Stimulated activated memory B cell treated with anti-CD40 and anti-IgM and Interleukin-4, amounts not matched to agents 10 μg/mL and 1 μg/mL and 100 μg/mL, for 72 hours (primary cell): ENCODE measurements around the gene RNF34.
"Not testable (repeated sequence)": the region's sequence is repeated elsewhere in the genome, so short reads cannot be mapped to it uniquely, and the experiment has no call there.

ENCODE experiments used
- ATAC-seq: fragments of 150-1000 bp; cut with Tn5 transposase; 2 replicates; pipeline ENCODE4 v1.10.0; 2021
- H3K27ac Mint-ChIP-seq: one replicate; pipeline ENCODE4 v1.8.0; 2022; ENCODE audit warnings: mild to moderate bottlenecking, mixed read lengths
- H3K27me3 Mint-ChIP-seq: one replicate; pipeline ENCODE4 v1.8.0; 2022; ENCODE audit warnings: mixed read lengths
- H3K36me3 Mint-ChIP-seq: one replicate; pipeline ENCODE4 v1.8.0; 2022; ENCODE audit warnings: mixed read lengths
- H3K4me1 Mint-ChIP-seq: one replicate; pipeline ENCODE4 v1.8.0; 2022; ENCODE audit warnings: mixed read lengths
- H3K4me3 Mint-ChIP-seq: one replicate; pipeline ENCODE4 v1.8.0; 2022; ENCODE audit warnings: mild to moderate bottlenecking, moderate library complexity, mixed read lengths
- H3K9me3 Mint-ChIP-seq: one replicate; pipeline ENCODE4 v1.8.0; 2022; ENCODE audit warnings: mixed read lengths

The RNF34 gene

GRCh38 chr12:121376754-121377697, 22.9 kb upstream of the RNF34 start:
- Mint-ChIP-seq H3K27ac (no peak overlapping the region), H3K9me3 (peaks cover 3% of the 10 kb centered on the region), H3K27me3 (no peaks in the 10 kb centered on the region), H3K4me3 (no peak overlapping the region), H3K36me3 (no peaks in the 10 kb centered on the region), H3K4me1 (no peaks in the 10 kb centered on the region)
- ATAC-seq: no peak

DNA sequence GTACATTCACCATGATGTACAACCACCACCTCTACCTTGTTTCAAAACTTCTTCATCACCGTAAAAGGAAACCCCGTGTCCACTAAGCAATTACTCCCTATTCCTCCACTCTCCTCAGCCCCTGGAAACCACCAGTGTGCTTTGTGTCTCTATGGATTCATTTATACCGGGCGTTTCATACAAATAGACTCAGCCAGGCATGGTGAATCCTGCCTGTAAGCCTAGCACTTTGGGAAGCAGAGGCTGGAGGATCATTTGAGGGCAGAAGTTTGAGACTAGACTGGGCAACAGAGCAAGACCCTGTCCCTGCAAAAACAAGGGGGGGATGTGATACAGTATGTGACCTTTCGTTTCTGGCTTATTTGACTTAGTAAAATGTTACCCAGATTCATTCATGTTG, 21.2 kb upstream of the RNF34 start:
- ATAC-seq: no peak
- Mint-ChIP-seq H3K9me3 (peaks cover 3% of the 10 kb centered on the region), H3K4me1 (no peaks in the 10 kb centered on the region), H3K4me3 (no peak overlapping the region), H3K36me3 (no peaks in the 10 kb centered on the region), H3K27ac (no peak overlapping the region), H3K27me3 (no peaks in the 10 kb centered on the region)

GRCh38 chr12:121379945-121380344, 20.0 kb upstream of the RNF34 start:
- no peak overlapping the region for H3K4me3 Mint-ChIP-seq
- H3K9me3 Mint-ChIP-seq: peaks cover 3% of the 10 kb centered on the region
- H3K27ac Mint-ChIP-seq: no peak overlapping the region
- ATAC-seq: no peak
- no peaks in the 10 kb centered on the region for H3K36me3 Mint-ChIP-seq
- H3K4me1 Mint-ChIP-seq: no peaks in the 10 kb centered on the region
- H3K27me3 Mint-ChIP-seq: no peaks in the 10 kb centered on the region

DNA sequence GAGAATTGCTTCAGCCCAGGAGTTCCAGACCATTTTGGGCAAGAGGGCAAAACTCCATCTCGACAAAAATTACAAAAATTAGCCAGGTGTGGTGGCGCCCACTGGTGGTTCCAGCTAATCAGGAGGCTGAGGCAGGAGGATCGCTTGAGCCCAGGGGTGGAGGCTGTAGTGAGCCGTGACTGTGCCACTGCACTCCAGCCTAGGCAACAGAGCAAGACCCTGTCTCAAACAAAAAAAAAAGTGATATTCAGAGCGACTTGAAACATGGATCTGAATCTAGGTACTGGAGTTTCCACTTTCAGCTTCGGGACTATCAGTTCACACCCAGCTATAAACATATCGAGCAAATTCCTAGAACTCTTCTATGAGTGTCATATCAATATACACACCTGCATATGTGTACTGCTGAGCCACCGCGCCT, 16.3 kb upstream of the RNF34 start:
- Mint-ChIP-seq H3K4me1 (no peaks in the 10 kb centered on the region), H3K9me3 (no peaks in the 10 kb centered on the region), H3K27ac (no peak overlapping the region), H3K4me3 (no peak overlapping the region), H3K36me3 (no peaks in the 10 kb centered on the region), H3K27me3 (no peaks in the 10 kb centered on the region)
- no peak for ATAC-seq

GRCh38 chr12:121384891-121385290, 15.0 kb upstream of the RNF34 start:
- ATAC-seq, H3K27ac Mint-ChIP-seq, H3K4me1 Mint-ChIP-seq: not testable (repeated sequence)

DNA sequence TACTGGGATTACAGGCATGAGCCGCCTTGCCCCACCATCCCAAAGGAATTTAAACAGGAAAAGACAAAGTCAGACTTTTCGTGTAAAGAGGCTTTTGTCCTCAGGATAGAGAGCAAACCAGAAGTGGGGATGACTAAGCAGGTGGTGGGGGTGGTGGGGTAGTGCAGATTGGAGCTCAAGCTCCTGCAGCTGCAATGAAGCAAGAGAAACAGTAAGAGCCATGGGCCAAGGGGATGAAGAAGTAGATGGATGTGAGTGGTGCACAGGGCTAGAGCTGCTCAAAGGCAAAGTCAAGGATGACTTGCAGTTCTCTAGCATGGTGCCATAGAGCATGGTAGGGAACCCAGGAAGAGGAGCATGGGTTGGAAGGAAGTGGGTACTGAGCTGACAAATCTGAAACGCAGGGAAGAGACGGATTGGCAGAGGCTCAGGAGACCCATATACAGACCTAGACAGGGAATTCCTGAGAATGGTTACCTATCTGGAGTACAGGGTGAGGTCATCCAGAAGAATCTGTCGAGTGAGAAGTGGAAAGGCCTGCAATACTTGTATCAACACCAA, 11.4 kb upstream of the RNF34 start:
- no peaks in the 10 kb centered on the region for H3K9me3 Mint-ChIP-seq
- no peak overlapping the region for H3K27ac Mint-ChIP-seq
- H3K4me3 Mint-ChIP-seq: no peak overlapping the region
- peak; percentile 24 for ATAC-seq
- no peaks in the 10 kb centered on the region for H3K27me3 Mint-ChIP-seq
- no peaks in the 10 kb centered on the region for H3K36me3 Mint-ChIP-seq
- H3K4me1 Mint-ChIP-seq: peaks cover 10% of the 10 kb centered on the region

More at GRCh38 chr12:121384891-121385290, 15.0 kb upstream of the RNF34 start:
- H3K36me3 Mint-ChIP-seq, H3K9me3 Mint-ChIP-seq, H3K4me3 Mint-ChIP-seq, H3K27me3 Mint-ChIP-seq: not testable (repeated sequence)

DNA sequence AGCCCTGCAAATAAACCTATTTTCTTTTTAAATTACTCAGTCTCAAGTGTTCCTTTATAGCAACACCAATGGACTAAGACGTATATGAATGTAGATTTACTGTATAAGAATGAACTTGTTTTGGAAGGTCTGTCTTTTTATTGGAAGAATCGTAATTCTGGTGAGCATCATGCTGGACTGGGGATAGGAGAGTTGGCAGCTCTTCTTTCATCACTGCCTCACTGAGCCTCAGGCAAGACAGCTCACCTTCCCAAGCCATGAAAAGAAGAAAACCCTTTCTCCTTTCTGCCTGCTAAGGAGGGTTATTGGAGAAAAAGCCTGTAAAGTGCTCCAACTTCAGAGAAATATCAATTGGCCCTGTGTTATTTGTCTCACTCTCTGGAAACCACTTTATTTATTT, 9.1 kb upstream of the RNF34 start:
- Mint-ChIP-seq H3K9me3 (no peaks in the 10 kb centered on the region), H3K36me3 (no peaks in the 10 kb centered on the region), H3K4me3 (no peak overlapping the region), H3K27ac (no peak overlapping the region), H3K27me3 (no peaks in the 10 kb centered on the region), H3K4me1 (peaks cover 10% of the 10 kb centered on the region)
- ATAC-seq: no peak

DNA sequence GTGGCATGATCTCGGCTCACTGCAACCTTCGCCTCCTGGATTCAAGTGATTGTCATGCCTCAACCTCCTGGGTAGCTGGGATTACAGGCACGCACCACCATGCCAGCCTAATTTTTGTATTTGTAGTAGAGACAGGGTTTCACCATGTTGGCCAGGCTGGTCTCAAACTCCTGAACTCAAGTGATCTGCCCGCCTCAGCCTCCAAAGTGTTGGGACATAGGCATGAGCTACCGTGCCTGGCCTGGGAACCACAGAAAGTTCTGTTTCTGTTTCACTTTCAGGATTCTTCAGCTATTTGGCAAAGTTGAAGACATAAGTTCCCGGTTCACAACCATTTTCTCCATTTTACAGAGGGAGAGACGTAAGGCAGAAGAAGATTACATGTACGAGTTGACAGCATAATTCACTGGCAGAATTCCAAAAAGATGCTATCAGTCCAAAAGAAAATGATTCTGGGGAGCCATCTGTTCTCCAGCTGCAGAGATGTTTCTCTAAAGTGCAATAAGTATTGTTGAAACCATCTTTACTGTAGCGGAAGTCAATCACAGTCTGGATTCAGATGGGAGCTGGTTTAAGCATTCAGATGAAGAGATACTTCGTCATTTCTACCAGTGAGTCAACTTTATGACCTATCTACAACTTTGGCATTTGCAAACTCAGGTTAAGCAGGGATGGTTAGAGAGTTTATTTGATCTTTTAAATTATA, 8.1 kb upstream of the RNF34 start:
- H3K27me3 Mint-ChIP-seq: no peaks in the 10 kb centered on the region
- no peaks in the 10 kb centered on the region for H3K9me3 Mint-ChIP-seq
- H3K27ac Mint-ChIP-seq: peak overlapping the region; percentile 69
- ATAC-seq: peak; percentile 64
- no peaks in the 10 kb centered on the region for H3K36me3 Mint-ChIP-seq
- peak overlapping the region; percentile 38 for H3K4me3 Mint-ChIP-seq
- H3K4me1 Mint-ChIP-seq: peaks cover 10% of the 10 kb centered on the region

DNA sequence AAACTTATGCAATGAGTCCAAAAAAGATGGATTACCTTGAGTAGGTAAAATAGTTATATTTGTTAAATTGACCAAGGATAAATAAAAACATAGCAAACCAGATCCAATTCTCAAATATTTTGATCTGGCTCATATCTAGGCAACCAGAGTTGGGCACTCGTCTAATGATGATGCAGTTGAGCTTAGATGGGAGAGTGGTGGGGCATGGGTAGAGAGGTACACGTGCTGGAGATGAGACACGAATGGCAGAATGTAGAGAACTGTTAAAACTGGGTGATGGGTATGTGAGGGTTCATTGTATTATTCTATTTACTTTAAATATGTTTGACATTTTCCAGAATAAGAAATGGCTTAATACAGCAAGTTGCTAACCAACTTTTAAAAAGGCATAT, 7.6 kb upstream of the RNF34 start:
- Mint-ChIP-seq H3K9me3 (no peaks in the 10 kb centered on the region), H3K27ac (peak overlapping the region; percentile 69), H3K36me3 (no peaks in the 10 kb centered on the region), H3K27me3 (no peaks in the 10 kb centered on the region), H3K4me3 (no peak overlapping the region), H3K4me1 (peaks cover 10% of the 10 kb centered on the region)
- no peak for ATAC-seq

DNA sequence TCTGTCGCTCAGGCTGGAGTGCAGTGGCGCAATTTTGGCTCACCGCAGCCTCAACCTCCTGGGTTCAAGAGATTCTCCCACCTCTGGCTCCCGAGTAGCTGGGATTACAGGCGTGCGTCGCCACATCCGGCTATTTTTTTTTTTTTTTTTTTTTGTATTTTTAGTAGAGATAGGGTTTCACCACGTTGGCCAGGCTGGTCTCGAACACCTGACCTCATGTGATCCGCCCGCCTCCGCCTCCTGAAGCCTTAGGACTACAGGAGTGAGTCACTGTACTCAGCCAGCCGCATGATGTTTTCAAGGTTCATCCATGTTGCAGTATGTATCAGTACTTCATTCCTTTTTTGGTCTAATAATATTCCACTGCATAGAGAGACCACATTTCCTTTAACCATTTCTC, 2.4 kb upstream of the RNF34 start:
- H3K9me3 Mint-ChIP-seq: no peaks in the 10 kb centered on the region
- ATAC-seq: no peak
- H3K4me1 Mint-ChIP-seq: peaks cover 20% of the 10 kb centered on the region
- H3K36me3 Mint-ChIP-seq: no peaks in the 10 kb centered on the region
- H3K27me3 Mint-ChIP-seq: no peaks in the 10 kb centered on the region
- no peak overlapping the region for H3K4me3 Mint-ChIP-seq
- H3K27ac Mint-ChIP-seq: no peak overlapping the region

DNA sequence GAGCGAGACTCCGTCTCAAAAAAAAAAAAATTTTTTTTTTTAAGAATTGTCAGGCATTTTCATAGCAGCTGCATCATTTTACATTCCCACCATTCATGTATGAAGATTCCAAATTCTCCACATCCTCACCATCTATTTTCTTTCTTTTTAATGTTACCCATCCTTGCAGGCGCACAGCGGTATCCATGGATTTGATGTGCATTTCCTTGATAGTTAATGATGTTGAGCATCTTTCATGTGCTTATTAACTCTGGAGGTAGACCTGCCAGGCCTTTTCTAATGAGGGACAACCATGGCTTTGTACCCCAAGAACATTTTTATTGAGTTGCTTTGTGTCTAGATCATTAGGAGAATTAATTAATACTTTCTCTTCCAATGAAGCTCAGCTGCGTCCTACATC, 1.6 kb upstream of the RNF34 start:
- no peaks in the 10 kb centered on the region for H3K36me3 Mint-ChIP-seq
- no peaks in the 10 kb centered on the region for H3K27me3 Mint-ChIP-seq
- ATAC-seq: no peak
- H3K27ac Mint-ChIP-seq: no peak overlapping the region
- H3K4me1 Mint-ChIP-seq: peaks cover 25% of the 10 kb centered on the region
- no peaks in the 10 kb centered on the region for H3K9me3 Mint-ChIP-seq
- peak overlapping the region; percentile 87 for H3K4me3 Mint-ChIP-seq

GRCh38 chr12:121400332-121401139, 618 bp downstream of the RNF34 start:
- peak; percentile 67 for ATAC-seq
- peaks cover 36% of the 10 kb centered on the region for H3K4me1 Mint-ChIP-seq
- no peaks in the 10 kb centered on the region for H3K27me3 Mint-ChIP-seq
- peak overlapping the region; percentile 87 for H3K4me3 Mint-ChIP-seq
- no peaks in the 10 kb centered on the region for H3K36me3 Mint-ChIP-seq
- H3K27ac Mint-ChIP-seq: peak overlapping the region; percentile 88
- H3K9me3 Mint-ChIP-seq: no peaks in the 10 kb centered on the region

DNA sequence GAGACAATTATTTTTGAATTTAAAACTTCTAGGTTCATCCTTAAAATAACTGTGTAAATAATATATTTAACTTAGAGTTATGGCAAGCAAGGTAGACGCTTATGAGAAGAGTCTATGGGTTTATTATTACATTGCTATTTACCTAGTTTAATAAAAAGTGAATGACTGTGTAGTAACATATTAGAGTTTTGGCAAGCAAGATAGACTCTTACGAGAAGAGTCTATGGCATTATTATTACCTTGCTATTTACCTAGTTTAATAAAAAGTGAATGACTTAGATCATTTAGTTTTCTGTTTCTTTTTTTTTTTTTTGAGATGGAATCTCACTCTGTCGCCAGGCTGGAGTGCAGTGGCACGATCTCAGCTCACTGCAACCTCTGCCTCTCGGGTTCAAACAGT, 3.8 kb downstream of the RNF34 start:
- peaks cover 49% of the 10 kb centered on the region for H3K4me1 Mint-ChIP-seq
- peaks cover 20% of the 10 kb centered on the region for H3K36me3 Mint-ChIP-seq
- H3K9me3 Mint-ChIP-seq: no peaks in the 10 kb centered on the region
- no peak overlapping the region for H3K27ac Mint-ChIP-seq
- H3K4me3 Mint-ChIP-seq: no peak overlapping the region
- no peaks in the 10 kb centered on the region for H3K27me3 Mint-ChIP-seq
- ATAC-seq: no peak

DNA sequence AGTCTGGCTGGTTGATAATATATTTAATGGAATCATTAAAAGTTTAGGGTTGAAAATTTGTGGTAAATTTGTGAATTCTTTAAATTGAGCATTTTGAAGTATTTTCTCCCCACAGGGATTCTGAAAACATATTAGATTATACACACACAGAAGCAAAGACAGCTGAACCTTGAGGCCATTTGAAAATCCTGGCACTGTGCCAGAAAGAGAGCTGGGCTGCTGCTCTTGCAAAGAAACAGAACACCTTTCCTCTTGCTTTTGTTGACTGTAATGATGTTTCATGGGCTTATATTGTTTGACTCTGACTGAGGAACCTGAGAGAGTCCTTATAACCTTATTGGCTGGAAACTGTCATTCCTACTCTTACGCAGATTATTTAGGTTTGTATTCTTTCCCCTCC, 4.8 kb downstream of the RNF34 start:
- peaks cover 48% of the 10 kb centered on the region for H3K4me1 Mint-ChIP-seq
- H3K36me3 Mint-ChIP-seq: peaks cover 22% of the 10 kb centered on the region
- no peak overlapping the region for H3K4me3 Mint-ChIP-seq
- no peak overlapping the region for H3K27ac Mint-ChIP-seq
- H3K27me3 Mint-ChIP-seq: no peaks in the 10 kb centered on the region
- no peaks in the 10 kb centered on the region for H3K9me3 Mint-ChIP-seq
- no peak for ATAC-seq

- Mint-ChIP-seq H3K27ac (no peak overlapping the region), H3K36me3 (peaks cover 22% of the 10 kb centered on the region)
These were observed 5.3 kb downstream of the RNF34 start for GRCh38 chr12:121405211-121405610.

More at GRCh38 chr12:121405211-121405610, 5.3 kb downstream of the RNF34 start:
- Mint-ChIP-seq H3K4me3 (no peak overlapping the region), H3K27me3 (no peaks in the 10 kb centered on the region), H3K4me1 (peaks cover 48% of the 10 kb centered on the region), H3K9me3 (no peaks in the 10 kb centered on the region)
- ATAC-seq: no peak
